Duodenal mucosa (tissue), 2 donors: ENCODE results near the gene RHOB.

Source experiments
- H3K27ac ChIP-seq: one replicate; pipeline ENCODE4 v1.7.0; 2013; ENCODE audit warnings: low read depth, low read length
- H3K27me3 ChIP-seq, 2 donors: one replicate each; pipeline ENCODE4 v1.7.0; 2013; ENCODE audit warnings: low read length in 2 of 2, control low read depth in 1 of 2; ENCODE audit not compliant: insufficient read depth in 2 of 2, control insufficient read depth in 1 of 2
- H3K36me3 ChIP-seq, 2 donors: one replicate each; pipeline ENCODE4 v1.7.0; 2013; ENCODE audit warnings: low read length in 2 of 2, control low read depth in 1 of 2; ENCODE audit not compliant: insufficient read depth in 2 of 2, control insufficient read depth in 1 of 2
- H3K4me1 ChIP-seq, 2 donors: one replicate each; pipeline ENCODE4 v1.7.0; 2013; ENCODE audit warnings: low read length in 2 of 2, control low read depth in 1 of 2; ENCODE audit not compliant: insufficient read depth in 2 of 2, control insufficient read depth in 1 of 2
- H3K4me3 ChIP-seq, 2 donors: one replicate each; pipeline ENCODE4 v1.7.0; 2013; ENCODE audit warnings: low read length in 2 of 2, low read depth in 1 of 2
- H3K9ac ChIP-seq, 2 donors: one replicate each; pipeline ENCODE4 v1.7.0; 2013; ENCODE audit warnings: low read length in 2 of 2, low read depth in 1 of 2
- H3K9me3 ChIP-seq, 2 donors: one replicate each; pipeline ENCODE4 v1.7.0; 2013; ENCODE audit warnings: low read length in 2 of 2, control low read depth in 1 of 2; ENCODE audit not compliant: control insufficient read depth in 1 of 2

RHOB gene

GRCh38 chr2:20484810-20485611 lies 38.1 kb downstream of the RHOB start:
- Histone ChIP-seq H3K4me1 (no peaks in the 10 kb centered on the region), H3K9ac (no peak overlapping the region), H3K9me3 (no peaks in the 10 kb centered on the region), H3K27ac (no peak overlapping the region), H3K36me3 (no peaks in the 10 kb centered on the region), H3K27me3 (no peaks in the 10 kb centered on the region), H3K4me3 (no peak overlapping the region)

GRCh38 chr2:20485612-20486388 lies 38.9 kb downstream of the RHOB start:
- Histone ChIP-seq H3K4me3 (no peak overlapping the region), H3K27me3 (no peaks in the 10 kb centered on the region), H3K36me3 (no peaks in the 10 kb centered on the region), H3K27ac (no peak overlapping the region), H3K4me1 (no peaks in the 10 kb centered on the region), H3K9me3 (no peaks in the 10 kb centered on the region), H3K9ac (no peak overlapping the region)

- Histone ChIP-seq H3K9me3 (no peaks in the 10 kb centered on the region), H3K9ac (no peak overlapping the region), H3K27me3 (no peaks in the 10 kb centered on the region), H3K36me3 (no peaks in the 10 kb centered on the region), H3K4me1 (no peaks in the 10 kb centered on the region), H3K27ac (no peak overlapping the region), H3K4me3 (no peak overlapping the region)
These were observed 39.7 kb downstream of the RHOB start for GRCh38 chr2:20486571-20486970.

GRCh38 chr2:20487030-20487391 lies 40.1 kb downstream of the RHOB start:
- H3K27me3 ChIP-seq, result no peaks in the 10 kb centered on the region
- no peaks in the 10 kb centered on the region for H3K4me1 ChIP-seq
- H3K9ac ChIP-seq, result no peak overlapping the region
- no peak overlapping the region for H3K27ac ChIP-seq
- no peaks in the 10 kb centered on the region for H3K36me3 ChIP-seq
- H3K9me3 ChIP-seq, result no peaks in the 10 kb centered on the region
- no peak overlapping the region for H3K4me3 ChIP-seq

GRCh38 chr2:20487392-20488174 lies 40.7 kb downstream of the RHOB start:
- Histone ChIP-seq H3K4me3 (no peak overlapping the region), H3K9ac (no peak overlapping the region), H3K27me3 (no peaks in the 10 kb centered on the region), H3K27ac (no peak overlapping the region), H3K36me3 (no peaks in the 10 kb centered on the region), H3K4me1 (no peaks in the 10 kb centered on the region), H3K9me3 (no peaks in the 10 kb centered on the region)

- H3K4me1 ChIP-seq, result no peaks in the 10 kb centered on the region
- no peak overlapping the region for H3K27ac ChIP-seq
- H3K9ac ChIP-seq, result no peak overlapping the region
- no peak overlapping the region for H3K4me3 ChIP-seq
- no peaks in the 10 kb centered on the region for H3K36me3 ChIP-seq
- H3K9me3 ChIP-seq, result no peaks in the 10 kb centered on the region
- H3K27me3 ChIP-seq, result no peaks in the 10 kb centered on the region
These were observed 41.3 kb downstream of the RHOB start for GRCh38 chr2:20488201-20488641.

- Histone ChIP-seq H3K9ac (no peak overlapping the region), H3K36me3 (no peaks in the 10 kb centered on the region), H3K27ac (no peak overlapping the region), H3K4me1 (no peaks in the 10 kb centered on the region), H3K27me3 (no peaks in the 10 kb centered on the region), H3K9me3 (no peaks in the 10 kb centered on the region), H3K4me3 (no peak overlapping the region)
These were observed 41.9 kb downstream of the RHOB start for GRCh38 chr2:20488782-20489181.

- no peak overlapping the region for H3K9ac ChIP-seq
- no peaks in the 10 kb centered on the region for H3K9me3 ChIP-seq
- H3K4me1 ChIP-seq, result no peaks in the 10 kb centered on the region
- no peak overlapping the region for H3K27ac ChIP-seq
- H3K4me3 ChIP-seq, result no peak overlapping the region
- H3K27me3 ChIP-seq, result no peaks in the 10 kb centered on the region
- no peaks in the 10 kb centered on the region for H3K36me3 ChIP-seq
These were observed 43.7 kb downstream of the RHOB start for GRCh38 chr2:20490300-20491181.

- Histone ChIP-seq H3K9me3 (no peaks in the 10 kb centered on the region), H3K36me3 (no peaks in the 10 kb centered on the region), H3K27me3 (no peaks in the 10 kb centered on the region), H3K4me1 (no peaks in the 10 kb centered on the region), H3K9ac (no peak overlapping the region), H3K27ac (no peak overlapping the region), H3K4me3 (no peak overlapping the region)
These were observed 45.1 kb downstream of the RHOB start for GRCh38 chr2:20491739-20492531.
